Epithelial cell of proximal tubule (primary cell): ENCODE measurements around the gene SHC4. TPM values are rescaled to one million over a fixed set of nuclear protein-coding genes. Genes with fewer than 3 reads are reported as not detected.
A peak's percentile ranks its signal among the peaks of the same experiment; 100 is the strongest.

Experiments
- DNase-seq: peaks from one replicate; pipeline ENCODE4 v3.0.0-alpha.2; 2011; ENCODE audit warnings: low read depth
- H3K4me3 ChIP-seq: 2 replicates; pipeline ENCODE4 v1.5.1; 2011; ENCODE audit warnings: low read depth, mild to moderate bottlenecking, low read length
- total RNA-seq: library from RNA; depleted of rRNA; stranded (reverse); fragments of >200 nt; gene quantifications from 2 replicates; pipeline ENCODE4 v1.2.3, GENCODE V29; 2015
- TF ChIP-seq, protein P1 (sequence below): conservative IDR thresholded peaks from 2 replicates; pipeline ENCODE4 v1.5.1; 2012; ENCODE audit warnings: low read depth, mild to moderate bottlenecking, low read length

Gene SHC4
- total RNA-seq, 1 donor from 2014 or later = 9.3 TPM

DNA sequence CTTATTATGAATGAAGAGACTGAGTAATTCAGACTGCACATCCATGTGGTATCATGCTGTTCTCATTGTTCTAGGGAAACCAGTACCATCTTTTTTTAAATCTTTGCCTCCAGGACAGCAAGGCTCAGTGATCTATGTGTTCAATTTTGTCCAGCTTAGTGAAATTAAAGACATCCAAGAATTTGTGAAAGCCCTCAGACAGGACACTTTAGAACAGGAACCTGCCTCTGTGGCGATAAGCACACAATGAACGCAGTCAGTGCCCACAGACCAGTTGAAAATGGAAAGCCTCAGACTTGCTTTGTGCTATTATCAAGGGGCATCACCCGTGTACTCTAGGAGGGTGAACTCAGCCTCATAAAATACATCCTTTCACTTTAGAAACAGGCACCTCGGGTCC, 65.7 kb downstream of the SHC4 start:
- DNase-seq = no peak
- no peak overlapping the region for H3K4me3 ChIP-seq
- TF ChIP-seq, protein P1, sequence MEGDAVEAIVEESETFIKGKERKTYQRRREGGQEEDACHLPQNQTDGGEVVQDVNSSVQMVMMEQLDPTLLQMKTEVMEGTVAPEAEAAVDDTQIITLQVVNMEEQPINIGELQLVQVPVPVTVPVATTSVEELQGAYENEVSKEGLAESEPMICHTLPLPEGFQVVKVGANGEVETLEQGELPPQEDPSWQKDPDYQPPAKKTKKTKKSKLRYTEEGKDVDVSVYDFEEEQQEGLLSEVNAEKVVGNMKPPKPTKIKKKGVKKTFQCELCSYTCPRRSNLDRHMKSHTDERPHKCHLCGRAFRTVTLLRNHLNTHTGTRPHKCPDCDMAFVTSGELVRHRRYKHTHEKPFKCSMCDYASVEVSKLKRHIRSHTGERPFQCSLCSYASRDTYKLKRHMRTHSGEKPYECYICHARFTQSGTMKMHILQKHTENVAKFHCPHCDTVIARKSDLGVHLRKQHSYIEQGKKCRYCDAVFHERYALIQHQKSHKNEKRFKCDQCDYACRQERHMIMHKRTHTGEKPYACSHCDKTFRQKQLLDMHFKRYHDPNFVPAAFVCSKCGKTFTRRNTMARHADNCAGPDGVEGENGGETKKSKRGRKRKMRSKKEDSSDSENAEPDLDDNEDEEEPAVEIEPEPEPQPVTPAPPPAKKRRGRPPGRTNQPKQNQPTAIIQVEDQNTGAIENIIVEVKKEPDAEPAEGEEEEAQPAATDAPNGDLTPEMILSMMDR = no peak

- DNase-seq = no peak
- H3K4me3 ChIP-seq = peak overlapping the region; percentile 22
Measured at GRCh38 chr15:48896869-48897814, 66.6 kb downstream of the SHC4 start.

GRCh38 chr15:48893311-48893710, 70.4 kb downstream of the SHC4 start:
- no peak overlapping the region for H3K4me3 ChIP-seq
- TF ChIP-seq, protein P1 = no peak
- no peak for DNase-seq

More at GRCh38 chr15:48896869-48897814, 66.6 kb downstream of the SHC4 start:
- TF ChIP-seq, protein P1 = no peak

DNA sequence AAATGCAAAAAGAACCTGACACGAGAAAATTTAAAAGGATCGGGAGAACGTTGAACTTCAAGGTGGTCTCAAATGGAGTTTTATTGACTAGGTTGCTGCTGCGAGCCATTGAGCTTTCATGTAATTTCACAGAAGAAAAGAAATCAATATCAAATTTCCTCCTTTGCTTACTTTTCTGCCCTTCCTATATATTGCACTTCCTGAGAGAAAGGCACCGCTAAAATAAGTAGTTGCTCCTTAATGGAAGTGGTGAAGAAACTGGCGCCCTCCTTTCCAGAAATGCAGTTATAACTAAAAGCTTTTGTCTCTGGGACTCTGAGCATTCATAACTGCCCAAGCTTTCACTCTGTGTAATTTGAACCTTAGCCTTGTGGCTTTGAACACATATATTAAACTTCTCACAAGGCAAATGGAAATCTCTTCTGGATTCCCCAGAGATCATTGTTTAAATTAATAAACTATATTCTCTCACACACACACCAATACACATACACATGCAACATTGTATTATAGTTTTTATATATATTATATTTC, 72.4 kb downstream of the SHC4 start:
- DNase-seq = no peak
- H3K4me3 ChIP-seq = no peak overlapping the region
- TF ChIP-seq, protein P1 = no peak

- TF ChIP-seq, protein P1 = no peak
- DNase-seq = no peak
- H3K4me3 ChIP-seq = no peak overlapping the region
Measured at GRCh38 chr15:48890375-48890972, 73.2 kb downstream of the SHC4 start.

GRCh38 chr15:48889925-48890324, 73.8 kb downstream of the SHC4 start:
- TF ChIP-seq, protein P1 = no peak
- no peak overlapping the region for H3K4me3 ChIP-seq
- DNase-seq = no peak
